ENCODE results near the gene GPX8.

The GPX8 gene

GRCh38 chr5:55149308-55149795 is 10.6 kb upstream of the GPX8 start:
- no peak for TF ChIP-seq CTCF (IDR thresholded peaks at IDR 0.05; ENCODE audit: control insufficient read depth, extremely low read depth, insufficient read depth)
- no peak for DNase-seq (ENCODE audit: low read depth)
- no peak overlapping the region for H3K4me3 ChIP-seq (ENCODE audit: low read depth, low read length)

- DNase-seq (ENCODE audit: low read depth) = no peak
- no peak for TF ChIP-seq CTCF (IDR thresholded peaks at IDR 0.05; ENCODE audit: control insufficient read depth, extremely low read depth, insufficient read depth)
- no peak overlapping the region for H3K4me3 ChIP-seq (ENCODE audit: low read depth, low read length)
These were observed 7.8 kb upstream of the GPX8 start for GRCh38 chr5:55151923-55152842.

GRCh38 chr5:55154873-55155272 is 5.1 kb upstream of the GPX8 start:
- DNase-seq (ENCODE audit: low read depth) = no peak
- TF ChIP-seq CTCF (IDR thresholded peaks at IDR 0.05; ENCODE audit: control insufficient read depth, extremely low read depth, insufficient read depth) = no peak
- H3K4me3 ChIP-seq (ENCODE audit: low read depth, low read length) = no peak overlapping the region

GRCh38 chr5:55160493-55161209 is 680 bp downstream of the GPX8 start:
- TF ChIP-seq CTCF (IDR thresholded peaks at IDR 0.05; ENCODE audit: control insufficient read depth, extremely low read depth, insufficient read depth) = no peak
- peak overlapping the region; percentile 54 for H3K4me3 ChIP-seq (ENCODE audit: low read depth, low read length)
- DNase-seq (ENCODE audit: low read depth) = peak; percentile 42

GRCh38 chr5:55162666-55163065 is 2.7 kb downstream of the GPX8 start:
- no peak for TF ChIP-seq CTCF (IDR thresholded peaks at IDR 0.05; ENCODE audit: control insufficient read depth, extremely low read depth, insufficient read depth)
- DNase-seq (ENCODE audit: low read depth) = no peak
- no peak overlapping the region for H3K4me3 ChIP-seq (ENCODE audit: low read depth, low read length)

- no peak for TF ChIP-seq CTCF (IDR thresholded peaks at IDR 0.05; ENCODE audit: control insufficient read depth, extremely low read depth, insufficient read depth)
- no peak for DNase-seq (ENCODE audit: low read depth)
- no peak overlapping the region for H3K4me3 ChIP-seq (ENCODE audit: low read depth, low read length)
These were observed 11.5 kb downstream of the GPX8 start for GRCh38 chr5:55171471-55171870.
